Cardiac fibroblast (primary cell): ENCODE results near the gene SEPTIN2.

Experiments used
- DNase-seq, 2 donors: peaks; one replicate each; pipeline versions ENCODE4 v3.0.0 to v3.0.0-alpha.2; 2010; ENCODE audit warnings: low read depth in 2 of 2
- H3K4me3 ChIP-seq, 2 donors: replicated peaks in 1 of 2; 1 replicate in 1 of 2; 2 replicates in 1 of 2; pipeline ENCODE4 v1.5.1; 2011; ENCODE audit warnings: low read depth in 2 of 2, low read length in 2 of 2, mild to moderate bottlenecking in 2 of 2, moderate library complexity in 1 of 2
- TF ChIP-seq, protein P1 (sequence below): IDR thresholded peaks from one replicate; pipeline ENCODE4 v1.5.1; 2011; ENCODE audit warnings: low read depth, mild to moderate bottlenecking, low read length, inconsistent platforms

The SEPTIN2 gene

DNA sequence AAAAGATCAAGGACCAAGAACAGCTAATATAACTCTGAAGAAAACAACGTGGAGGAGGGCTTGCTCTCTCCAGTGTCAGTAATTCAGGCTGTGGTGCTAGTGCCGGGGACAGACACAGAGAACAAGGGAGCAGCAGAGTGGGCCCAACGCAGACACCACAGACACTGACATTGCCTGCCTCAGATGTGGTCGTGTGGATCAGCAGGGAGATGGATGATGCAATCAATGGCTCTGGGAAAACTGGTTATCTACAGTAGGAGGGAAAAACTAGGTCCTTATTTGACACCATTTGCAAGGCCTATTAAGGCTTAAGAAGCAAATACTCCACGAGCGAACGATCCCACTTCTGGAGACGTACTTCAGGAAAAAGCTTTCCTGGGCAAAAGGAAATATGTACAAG is 36.3 kb upstream of the SEPTIN2 start:
- no peak overlapping the region for H3K4me3 ChIP-seq
- DNase-seq = peak in 1 of 2 donors; percentile 52
- TF ChIP-seq, protein P1, sequence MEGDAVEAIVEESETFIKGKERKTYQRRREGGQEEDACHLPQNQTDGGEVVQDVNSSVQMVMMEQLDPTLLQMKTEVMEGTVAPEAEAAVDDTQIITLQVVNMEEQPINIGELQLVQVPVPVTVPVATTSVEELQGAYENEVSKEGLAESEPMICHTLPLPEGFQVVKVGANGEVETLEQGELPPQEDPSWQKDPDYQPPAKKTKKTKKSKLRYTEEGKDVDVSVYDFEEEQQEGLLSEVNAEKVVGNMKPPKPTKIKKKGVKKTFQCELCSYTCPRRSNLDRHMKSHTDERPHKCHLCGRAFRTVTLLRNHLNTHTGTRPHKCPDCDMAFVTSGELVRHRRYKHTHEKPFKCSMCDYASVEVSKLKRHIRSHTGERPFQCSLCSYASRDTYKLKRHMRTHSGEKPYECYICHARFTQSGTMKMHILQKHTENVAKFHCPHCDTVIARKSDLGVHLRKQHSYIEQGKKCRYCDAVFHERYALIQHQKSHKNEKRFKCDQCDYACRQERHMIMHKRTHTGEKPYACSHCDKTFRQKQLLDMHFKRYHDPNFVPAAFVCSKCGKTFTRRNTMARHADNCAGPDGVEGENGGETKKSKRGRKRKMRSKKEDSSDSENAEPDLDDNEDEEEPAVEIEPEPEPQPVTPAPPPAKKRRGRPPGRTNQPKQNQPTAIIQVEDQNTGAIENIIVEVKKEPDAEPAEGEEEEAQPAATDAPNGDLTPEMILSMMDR = no peak

DNA sequence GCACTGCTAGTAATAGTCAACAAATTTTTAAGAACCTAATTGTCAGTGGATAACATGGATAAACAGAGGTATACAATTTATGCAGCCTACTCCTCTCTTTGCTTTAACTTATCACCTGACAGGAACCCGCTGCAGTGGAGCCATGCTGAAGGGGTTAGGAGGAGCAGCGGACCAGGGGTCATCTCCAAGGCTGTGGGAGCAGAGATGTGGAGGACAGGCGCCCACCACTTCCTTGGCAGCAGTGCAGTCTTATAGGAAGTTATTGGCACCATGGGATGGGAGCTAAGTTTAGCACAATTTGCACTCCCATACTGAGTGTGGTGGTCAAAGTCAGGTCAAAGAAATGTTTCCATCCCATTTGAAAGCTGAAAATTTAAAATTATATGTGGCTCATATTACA is 35.9 kb upstream of the SEPTIN2 start:
- TF ChIP-seq, protein P1 = no peak
- DNase-seq = no peak

DNA sequence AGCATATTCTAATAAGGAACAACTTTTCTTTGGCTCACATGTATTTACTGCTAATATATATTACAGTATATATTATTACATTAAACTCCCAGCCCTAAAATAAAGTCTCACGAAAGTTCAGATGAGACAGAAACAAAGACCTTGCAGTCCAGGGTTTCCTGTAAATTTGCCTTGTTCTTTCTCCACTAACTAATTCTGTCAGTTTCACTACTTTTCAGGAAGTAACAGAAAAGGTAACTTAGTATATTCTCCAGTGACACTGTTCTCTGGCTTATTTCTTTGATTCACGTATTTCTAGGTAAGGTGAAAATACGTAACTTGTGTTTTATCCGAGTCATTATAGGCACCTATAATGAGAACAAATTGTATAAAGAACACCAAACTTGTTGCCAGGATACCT is 35.4 kb upstream of the SEPTIN2 start:
- no peak overlapping the region for H3K4me3 ChIP-seq
- TF ChIP-seq, protein P1 = no peak
- no peak for DNase-seq

More for the DNA sequence above, 35.9 kb upstream of the SEPTIN2 start:
- H3K4me3 ChIP-seq = no peak overlapping the region

DNA sequence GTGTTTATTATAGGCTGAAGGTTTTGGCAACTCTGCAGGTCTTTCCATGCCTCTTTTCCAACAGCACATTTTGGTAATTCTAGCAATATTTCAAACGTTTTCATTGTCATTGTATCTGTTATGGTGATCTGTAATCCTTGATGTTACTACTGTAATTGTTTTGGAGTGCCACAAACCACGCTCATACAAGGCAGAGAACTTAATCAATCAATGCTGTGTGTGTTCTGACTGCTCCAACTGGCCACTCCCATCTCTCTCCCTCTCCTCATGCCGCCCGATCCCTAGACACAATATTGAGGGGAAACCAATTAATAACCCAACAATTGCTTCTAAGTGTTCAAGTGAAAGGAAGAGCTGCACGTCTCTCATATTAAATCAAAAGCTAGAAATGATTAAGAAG is 33.2 kb upstream of the SEPTIN2 start:
- no peak for DNase-seq
- H3K4me3 ChIP-seq = no peak overlapping the region

DNA sequence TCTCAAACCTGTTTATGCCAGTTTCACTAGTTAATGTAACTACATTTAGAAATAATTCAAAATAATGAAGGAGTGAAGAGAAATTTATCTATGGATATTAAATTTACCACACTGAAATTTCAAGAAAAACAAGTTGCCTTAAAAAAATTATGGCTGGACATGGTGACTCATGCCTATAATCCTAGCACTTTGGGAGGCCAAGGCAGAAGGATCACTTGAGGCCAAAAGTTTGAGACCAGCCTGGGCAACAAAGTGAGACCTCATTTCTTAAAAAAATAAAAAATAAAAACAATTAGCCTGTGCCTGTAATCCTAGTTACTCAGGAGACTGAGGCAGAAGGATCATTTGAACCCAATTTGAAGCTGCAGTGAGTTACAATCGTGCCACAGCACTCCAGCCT is 30.1 kb upstream of the SEPTIN2 start:
- H3K4me3 ChIP-seq = no peak overlapping the region
- TF ChIP-seq, protein P1 = no peak
- DNase-seq = no peak

More for the DNA sequence above, 33.2 kb upstream of the SEPTIN2 start:
- TF ChIP-seq, protein P1 = no peak

DNA sequence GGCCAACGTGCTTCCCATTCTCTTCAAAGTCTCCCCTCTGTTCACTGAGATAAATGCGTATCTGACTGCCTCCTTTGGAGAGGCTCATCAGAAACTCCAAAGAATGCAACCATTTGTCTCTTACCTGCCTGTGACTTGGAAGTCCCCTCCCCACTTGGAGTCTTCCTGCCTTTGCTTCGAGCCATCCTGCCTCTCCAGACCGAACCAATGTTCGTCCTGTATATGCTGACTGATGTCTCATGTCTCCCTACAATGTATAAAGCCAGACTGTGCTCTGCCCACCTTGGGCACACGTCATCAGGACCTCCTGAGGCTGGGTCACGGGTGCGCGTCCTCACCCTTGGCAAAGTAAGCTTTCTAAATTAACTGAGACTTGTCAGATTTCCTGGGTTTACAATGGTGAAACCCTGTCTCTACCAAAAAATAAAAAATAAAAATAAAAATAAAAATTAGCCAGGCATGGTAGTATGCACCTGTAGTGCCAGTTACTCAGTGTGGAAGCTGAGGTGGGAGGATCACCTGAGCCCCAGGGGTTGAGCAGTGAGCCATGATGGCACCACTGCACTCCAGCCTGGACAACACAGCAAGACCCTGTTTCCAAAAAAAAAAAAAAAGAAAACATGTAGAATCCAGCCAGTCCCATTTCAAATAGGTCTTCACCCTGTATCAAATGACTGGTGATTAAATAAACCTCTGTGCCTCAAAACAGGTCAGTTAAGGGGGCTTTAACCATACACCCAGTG is 29.2 kb upstream of the SEPTIN2 start:
- no peak for DNase-seq
- H3K4me3 ChIP-seq = no peak overlapping the region
- TF ChIP-seq, protein P1 = no peak
